Memory B cell (primary cell): ENCODE results near the gene STK39.

ENCODE experiments used
- ATAC-seq: fragments of 150-1000 bp; cut with Tn5 transposase; 2 replicates; pipeline ENCODE4 v1.10.0; 2021; ENCODE audit warnings: low read depth, mild to moderate bottlenecking, moderate library complexity
- DNase-seq, 2 donors: peaks; one replicate each; pipeline ENCODE4 v3.0.0; 2022; ENCODE audit warnings: low spot score in 2 of 2
- H3K27ac Mint-ChIP-seq: one replicate; pipeline ENCODE4 v1.8.0; 2022; ENCODE audit warnings: mild to moderate bottlenecking, moderate library complexity, mixed read lengths
- H3K27me3 Mint-ChIP-seq: one replicate; pipeline ENCODE4 v1.8.0; 2022; ENCODE audit warnings: mixed read lengths
- H3K36me3 Mint-ChIP-seq: one replicate; pipeline ENCODE4 v1.8.0; 2022; ENCODE audit warnings: mild to moderate bottlenecking, mixed read lengths
- H3K4me1 Mint-ChIP-seq: one replicate; pipeline ENCODE4 v1.8.0; 2022; ENCODE audit warnings: mixed read lengths
- H3K4me3 Mint-ChIP-seq: one replicate; pipeline ENCODE4 v1.8.0; 2022; ENCODE audit warnings: mild to moderate bottlenecking, moderate library complexity, mixed read lengths
- H3K9me3 Mint-ChIP-seq: one replicate; pipeline ENCODE4 v1.8.0; 2022; ENCODE audit warnings: mixed read lengths

Gene STK39

DNA sequence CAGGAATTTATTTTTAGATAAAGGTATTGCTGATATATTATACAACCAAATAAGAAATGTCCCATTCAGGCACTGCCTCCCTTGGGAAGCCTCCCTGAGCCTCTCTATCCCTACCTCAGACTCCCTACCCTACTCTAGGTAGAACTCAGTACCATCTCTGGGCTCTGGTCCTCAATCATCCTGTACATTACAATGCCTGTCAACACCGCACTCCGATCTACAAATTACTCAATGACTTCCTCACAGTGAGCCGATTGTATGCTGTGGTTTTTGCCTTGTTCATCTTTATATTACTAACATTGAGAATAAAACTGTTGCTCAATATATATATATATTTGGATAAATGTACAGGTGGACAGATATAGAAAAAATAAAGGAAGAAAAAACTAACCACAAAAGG, 207.5 kb downstream of the STK39 start:
- no peak for ATAC-seq
- H3K27ac Mint-ChIP-seq: no peak overlapping the region

GRCh38 chr2:168037778-168038177, 209.6 kb downstream of the STK39 start:
- no peak overlapping the region for H3K4me3 Mint-ChIP-seq
- ATAC-seq (no peak), DNase-seq (no peak)
- no peak overlapping the region for H3K27ac Mint-ChIP-seq
- H3K27me3 Mint-ChIP-seq: no peaks in the 10 kb centered on the region
- H3K4me1 Mint-ChIP-seq: peaks cover 24% of the 10 kb centered on the region
- peaks cover 13% of the 10 kb centered on the region for H3K36me3 Mint-ChIP-seq
- H3K9me3 Mint-ChIP-seq: no peaks in the 10 kb centered on the region

More for the DNA sequence above, 207.5 kb downstream of the STK39 start:
- Mint-ChIP-seq H3K4me1 (peaks cover 35% of the 10 kb centered on the region), H3K36me3 (peaks cover 9% of the 10 kb centered on the region), H3K4me3 (no peak overlapping the region), H3K27me3 (no peaks in the 10 kb centered on the region), H3K9me3 (no peaks in the 10 kb centered on the region)
- DNase-seq: no peak

DNA sequence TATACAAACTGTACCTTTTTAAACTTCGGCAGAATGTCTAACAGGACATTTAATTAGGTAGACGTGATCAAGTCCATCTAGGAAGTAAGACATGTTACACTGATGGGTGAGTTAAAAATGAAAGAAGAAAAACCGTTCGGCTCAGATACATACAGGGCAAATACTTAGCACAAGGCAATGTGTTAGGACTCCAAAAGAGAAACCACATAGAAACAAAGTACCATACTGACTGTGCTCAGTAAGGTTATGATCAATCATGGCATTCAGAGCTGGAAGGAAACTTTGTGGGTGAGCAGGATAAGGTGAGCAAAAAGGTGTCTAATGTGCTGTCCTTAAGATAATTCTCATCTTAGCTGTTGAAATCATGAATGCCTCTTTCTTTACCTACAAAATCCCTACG, 211.9 kb downstream of the STK39 start:
- ATAC-seq: peak; percentile 32
- Mint-ChIP-seq H3K27ac (peak overlapping the region; percentile 26), H3K27me3 (no peaks in the 10 kb centered on the region), H3K4me1 (peaks cover 15% of the 10 kb centered on the region), H3K9me3 (no peaks in the 10 kb centered on the region), H3K4me3 (peak overlapping the region; percentile 62), H3K36me3 (peaks cover 15% of the 10 kb centered on the region)
- no peak for DNase-seq

- H3K36me3 Mint-ChIP-seq: peaks cover 13% of the 10 kb centered on the region
Observed at GRCh38 chr2:168034616-168035015, 212.8 kb downstream of the STK39 start.

GRCh38 chr2:168033966-168034365, 213.4 kb downstream of the STK39 start:
- Mint-ChIP-seq H3K4me3 (no peak overlapping the region), H3K27ac (no peak overlapping the region), H3K36me3 (peaks cover 13% of the 10 kb centered on the region), H3K27me3 (no peaks in the 10 kb centered on the region), H3K4me1 (peaks cover 12% of the 10 kb centered on the region), H3K9me3 (no peaks in the 10 kb centered on the region)
- ATAC-seq (no peak), DNase-seq (no peak)

More at GRCh38 chr2:168034616-168035015, 212.8 kb downstream of the STK39 start:
- no peak overlapping the region for H3K4me3 Mint-ChIP-seq
- H3K27me3 Mint-ChIP-seq: no peaks in the 10 kb centered on the region
- no peak overlapping the region for H3K27ac Mint-ChIP-seq
- H3K4me1 Mint-ChIP-seq: peaks cover 12% of the 10 kb centered on the region
- no peaks in the 10 kb centered on the region for H3K9me3 Mint-ChIP-seq
- ATAC-seq: no peak
- no peak for DNase-seq

DNA sequence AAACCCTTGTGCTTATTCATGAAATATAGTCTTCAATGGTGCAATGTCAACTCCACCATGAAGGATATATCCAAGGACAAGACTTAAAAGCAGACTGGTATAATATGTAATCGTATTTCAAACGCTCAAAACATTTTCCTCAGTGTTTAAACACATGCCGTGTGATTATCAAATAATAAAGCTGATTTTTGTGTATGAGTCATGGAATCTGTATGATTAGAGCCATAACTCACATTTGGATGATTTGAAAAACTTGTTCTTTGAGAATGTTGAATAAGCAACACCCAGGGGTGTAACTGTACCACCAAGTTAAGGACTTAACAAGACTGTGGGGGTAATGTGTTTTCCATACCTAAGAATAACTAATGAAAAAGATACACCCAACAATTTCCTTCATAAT, 215.3 kb downstream of the STK39 start:
- DNase-seq (no peak), ATAC-seq (no peak)
- H3K27ac Mint-ChIP-seq: no peak overlapping the region
- H3K4me1 Mint-ChIP-seq: peaks cover 12% of the 10 kb centered on the region
- peaks cover 13% of the 10 kb centered on the region for H3K36me3 Mint-ChIP-seq
- no peak overlapping the region for H3K4me3 Mint-ChIP-seq
- no peaks in the 10 kb centered on the region for H3K27me3 Mint-ChIP-seq
- no peaks in the 10 kb centered on the region for H3K9me3 Mint-ChIP-seq

- no peak for DNase-seq
- ATAC-seq: peak; percentile 49
- H3K4me1 Mint-ChIP-seq: peaks cover 13% of the 10 kb centered on the region
- no peak overlapping the region for H3K4me3 Mint-ChIP-seq
- H3K36me3 Mint-ChIP-seq: peaks cover 12% of the 10 kb centered on the region
- H3K27ac Mint-ChIP-seq: no peak overlapping the region
- no peaks in the 10 kb centered on the region for H3K9me3 Mint-ChIP-seq
- H3K27me3 Mint-ChIP-seq: no peaks in the 10 kb centered on the region
Observed at GRCh38 chr2:168030862-168031624, 216.4 kb downstream of the STK39 start.

DNA sequence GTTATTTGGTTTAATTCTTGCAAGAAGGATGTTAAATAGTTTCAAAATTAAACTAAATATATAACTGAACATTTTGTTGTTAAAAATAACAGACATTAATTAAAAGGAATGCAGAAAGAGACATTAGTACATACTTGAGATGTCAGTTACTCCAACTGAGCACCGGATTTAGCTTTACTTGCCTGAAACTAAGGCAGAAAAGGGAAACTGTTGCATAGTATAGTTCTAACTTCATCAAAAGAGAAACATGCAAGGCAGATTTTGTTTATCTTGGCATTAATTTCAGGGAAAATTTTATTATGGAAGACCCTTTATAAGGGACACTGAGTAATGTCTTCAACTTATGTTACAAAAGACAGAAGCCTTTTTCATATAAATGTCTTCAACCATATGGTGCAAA, 218.3 kb downstream of the STK39 start:
- no peaks in the 10 kb centered on the region for H3K9me3 Mint-ChIP-seq
- no peak overlapping the region for H3K4me3 Mint-ChIP-seq
- H3K4me1 Mint-ChIP-seq: peaks cover 16% of the 10 kb centered on the region
- ATAC-seq (no peak), DNase-seq (no peak)
- peaks cover 15% of the 10 kb centered on the region for H3K36me3 Mint-ChIP-seq
- H3K27ac Mint-ChIP-seq: no peak overlapping the region
- no peaks in the 10 kb centered on the region for H3K27me3 Mint-ChIP-seq

- Mint-ChIP-seq H3K4me1 (peaks cover 16% of the 10 kb centered on the region), H3K4me3 (no peak overlapping the region), H3K36me3 (peaks cover 12% of the 10 kb centered on the region), H3K27me3 (no peaks in the 10 kb centered on the region), H3K9me3 (no peaks in the 10 kb centered on the region), H3K27ac (no peak overlapping the region)
- ATAC-seq (no peak), DNase-seq (no peak)
Observed at GRCh38 chr2:168028362-168028761, 219.0 kb downstream of the STK39 start.

DNA sequence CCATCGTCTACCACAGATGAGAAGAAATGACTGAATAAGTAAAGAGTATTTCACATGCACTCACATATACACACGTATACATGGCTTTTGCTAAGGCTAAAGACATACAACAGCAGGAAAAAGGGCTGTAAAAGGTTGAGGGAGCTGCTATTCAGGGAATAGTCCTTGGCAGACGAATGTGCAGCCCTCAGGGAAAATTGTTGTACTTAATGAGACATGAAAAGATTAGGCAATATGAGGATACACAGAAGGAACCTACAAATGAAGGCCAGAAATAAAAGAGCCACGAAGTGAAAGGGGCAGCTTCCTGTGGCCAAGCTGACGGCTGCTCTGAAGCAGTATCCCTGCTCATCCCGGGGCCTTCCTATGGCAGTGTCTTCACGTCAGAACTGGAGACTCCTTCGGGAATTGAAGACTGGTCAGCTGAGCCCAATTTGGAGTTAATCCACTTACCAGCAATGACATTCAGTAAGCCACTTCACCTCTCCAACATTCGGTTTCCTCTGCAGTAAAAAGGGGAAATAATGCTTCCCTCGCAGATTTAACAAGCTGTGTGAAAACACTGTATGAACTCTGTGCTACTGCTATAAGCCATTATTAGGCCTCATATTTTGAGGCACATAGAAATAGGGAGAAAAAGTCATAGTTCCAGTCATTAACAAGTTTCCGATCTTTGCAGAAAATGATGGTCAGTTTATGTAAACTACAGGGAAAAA, 221.8 kb downstream of the STK39 start:
- H3K27ac Mint-ChIP-seq: peak overlapping the region; percentile 39
- H3K36me3 Mint-ChIP-seq: peaks cover 12% of the 10 kb centered on the region

DNA sequence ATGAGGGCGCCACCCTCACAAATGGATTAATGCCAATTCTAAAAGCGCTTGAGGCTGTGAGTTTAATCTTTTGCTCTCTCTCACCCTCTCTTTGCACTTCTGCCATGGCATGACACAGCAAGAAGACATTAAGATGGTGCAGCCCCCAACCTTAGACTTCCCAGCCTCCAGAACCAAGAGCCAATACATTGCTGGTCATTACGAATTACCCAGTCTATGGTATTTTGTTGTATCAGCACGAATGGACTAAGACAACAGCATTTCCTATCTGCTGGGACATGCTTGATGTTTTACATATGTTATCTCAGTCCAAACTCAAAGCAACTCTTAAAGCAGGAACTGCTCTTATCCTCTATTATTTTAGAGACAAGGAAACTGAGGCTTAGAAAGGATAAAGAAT, 222.9 kb downstream of the STK39 start:
- no peak overlapping the region for H3K27ac Mint-ChIP-seq
- ATAC-seq (no peak), DNase-seq (no peak)
- H3K9me3 Mint-ChIP-seq: no peaks in the 10 kb centered on the region
- peaks cover 12% of the 10 kb centered on the region for H3K4me1 Mint-ChIP-seq
- H3K4me3 Mint-ChIP-seq: no peak overlapping the region
- H3K27me3 Mint-ChIP-seq: no peaks in the 10 kb centered on the region
- H3K36me3 Mint-ChIP-seq: peaks cover 12% of the 10 kb centered on the region

More for the DNA sequence above, 221.8 kb downstream of the STK39 start:
- no peaks in the 10 kb centered on the region for H3K9me3 Mint-ChIP-seq
- peaks cover 12% of the 10 kb centered on the region for H3K4me1 Mint-ChIP-seq
- no peak for DNase-seq
- H3K27me3 Mint-ChIP-seq: no peaks in the 10 kb centered on the region
- ATAC-seq: no peak
- no peak overlapping the region for H3K4me3 Mint-ChIP-seq

DNA sequence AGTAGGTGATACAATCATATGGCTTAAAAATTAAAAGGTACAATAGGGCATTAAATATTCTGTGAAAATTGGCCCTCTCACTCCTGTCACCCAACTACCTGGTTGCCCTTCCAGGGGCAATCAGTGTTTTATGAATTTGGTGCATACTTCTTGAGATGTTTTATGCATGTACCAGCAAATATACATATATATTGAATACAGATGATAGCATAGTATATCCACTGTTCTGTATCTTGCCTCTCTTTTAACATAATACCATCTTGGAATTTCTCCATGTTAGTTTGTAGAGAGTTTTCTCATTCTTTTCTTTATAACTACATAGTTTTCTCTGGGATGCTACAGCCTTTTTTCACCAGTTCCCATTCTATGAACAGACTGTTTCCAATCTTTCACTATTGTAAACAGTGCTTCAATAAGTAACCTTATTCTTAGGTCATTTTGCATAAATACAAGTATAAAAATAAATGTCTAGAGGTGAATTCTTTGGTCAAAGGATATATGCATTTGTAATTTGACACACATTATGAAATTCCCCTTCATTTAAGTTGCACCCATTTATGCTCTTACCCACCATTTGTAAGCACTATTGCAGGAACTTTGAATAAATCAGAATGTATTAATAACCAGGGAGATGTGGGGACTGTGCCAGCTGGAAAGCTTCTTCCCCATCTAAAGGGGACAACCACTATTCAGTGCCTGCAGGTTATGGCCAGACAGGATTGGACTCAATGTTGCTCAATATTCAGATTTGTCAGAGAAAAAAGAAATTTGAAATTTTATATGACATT, 225.4 kb downstream of the STK39 start:
- no peaks in the 10 kb centered on the region for H3K9me3 Mint-ChIP-seq
- no peak overlapping the region for H3K27ac Mint-ChIP-seq
- no peak for DNase-seq
- peaks cover 12% of the 10 kb centered on the region for H3K4me1 Mint-ChIP-seq
- no peaks in the 10 kb centered on the region for H3K27me3 Mint-ChIP-seq
- H3K4me3 Mint-ChIP-seq: no peak overlapping the region
- no peak for ATAC-seq
- peaks cover 12% of the 10 kb centered on the region for H3K36me3 Mint-ChIP-seq

DNA sequence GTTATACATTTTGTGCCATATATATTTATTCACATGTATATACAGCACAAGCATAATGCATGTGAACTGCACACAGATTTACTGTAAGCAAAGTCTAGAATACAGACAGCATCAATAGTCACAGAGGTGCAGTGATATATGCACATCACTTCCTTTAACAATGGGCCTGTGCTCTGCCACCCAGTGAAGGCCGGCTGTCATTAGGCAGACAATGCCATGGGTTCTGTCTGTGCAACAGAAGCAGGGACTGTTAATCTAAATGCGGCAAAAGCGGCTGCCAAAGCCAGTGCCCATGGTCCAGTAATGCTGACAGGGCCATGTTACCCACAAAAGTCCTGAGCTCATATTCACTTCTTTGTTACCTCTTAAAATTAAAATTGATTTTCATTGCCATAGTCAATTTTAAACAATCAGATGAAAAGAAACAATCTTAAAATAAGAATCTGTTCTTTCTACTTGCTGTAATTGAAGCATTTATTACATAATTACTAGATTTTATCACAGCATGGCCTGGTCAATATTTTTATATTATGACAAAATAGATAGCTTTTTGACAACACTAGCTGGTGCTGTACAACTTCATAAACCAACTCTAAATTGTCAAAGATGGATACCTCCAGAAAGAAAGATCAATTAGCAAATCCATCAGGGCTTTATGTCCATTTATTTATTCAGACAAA, 232.0 kb downstream of the STK39 start:
- DNase-seq (no peak), ATAC-seq (no peak)
- H3K4me3 Mint-ChIP-seq: no peak overlapping the region
- no peaks in the 10 kb centered on the region for H3K27me3 Mint-ChIP-seq
- H3K4me1 Mint-ChIP-seq: peaks cover 6% of the 10 kb centered on the region
- peaks cover 16% of the 10 kb centered on the region for H3K36me3 Mint-ChIP-seq
- no peaks in the 10 kb centered on the region for H3K9me3 Mint-ChIP-seq
- no peak overlapping the region for H3K27ac Mint-ChIP-seq
